PC-3 (cell line): ENCODE measurements around the gene SOBP.

Source experiments
- EZH2phosphoT487 ChIP-seq: fragments of 300-600 bp; sonication (generic); IDR thresholded peaks from 2 replicates; pipeline ENCODE4 v1.6.1; 2018; ENCODE audit warnings: mild to moderate bottlenecking, antibody characterized with exemption, low read length, borderline replicate concordance
- TF ChIP-seq, protein P1 (sequence below): fragments of 300-600 bp; sonication (generic); conservative IDR thresholded peaks from 2 replicates; pipeline ENCODE4 v1.5.1; 2017; ENCODE audit warnings: antibody characterized with exemption, low read depth, mild to moderate bottlenecking, low read length

DNA sequence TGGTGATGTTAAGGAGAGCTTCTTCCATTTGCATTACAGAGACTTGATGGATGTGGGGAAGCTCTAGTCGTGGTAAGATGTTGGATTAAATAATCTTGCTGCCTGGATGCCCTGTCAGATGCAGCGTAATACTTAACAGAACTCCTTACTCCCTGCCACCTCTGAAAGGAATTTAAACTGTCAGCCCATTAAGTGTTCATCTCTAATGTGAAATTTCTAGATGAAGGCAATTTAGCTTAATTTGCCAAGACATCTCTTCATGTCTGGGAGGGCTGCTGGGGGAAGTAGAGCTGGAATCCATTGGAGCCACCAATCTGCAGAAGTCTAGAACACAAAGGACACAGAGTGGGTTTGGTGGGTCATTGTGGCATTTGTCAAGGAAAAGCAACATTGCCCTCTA is 64.4 kb downstream of the SOBP start:
- TF ChIP-seq EZH2phosphoT487, result no peak
- TF ChIP-seq, protein P1, sequence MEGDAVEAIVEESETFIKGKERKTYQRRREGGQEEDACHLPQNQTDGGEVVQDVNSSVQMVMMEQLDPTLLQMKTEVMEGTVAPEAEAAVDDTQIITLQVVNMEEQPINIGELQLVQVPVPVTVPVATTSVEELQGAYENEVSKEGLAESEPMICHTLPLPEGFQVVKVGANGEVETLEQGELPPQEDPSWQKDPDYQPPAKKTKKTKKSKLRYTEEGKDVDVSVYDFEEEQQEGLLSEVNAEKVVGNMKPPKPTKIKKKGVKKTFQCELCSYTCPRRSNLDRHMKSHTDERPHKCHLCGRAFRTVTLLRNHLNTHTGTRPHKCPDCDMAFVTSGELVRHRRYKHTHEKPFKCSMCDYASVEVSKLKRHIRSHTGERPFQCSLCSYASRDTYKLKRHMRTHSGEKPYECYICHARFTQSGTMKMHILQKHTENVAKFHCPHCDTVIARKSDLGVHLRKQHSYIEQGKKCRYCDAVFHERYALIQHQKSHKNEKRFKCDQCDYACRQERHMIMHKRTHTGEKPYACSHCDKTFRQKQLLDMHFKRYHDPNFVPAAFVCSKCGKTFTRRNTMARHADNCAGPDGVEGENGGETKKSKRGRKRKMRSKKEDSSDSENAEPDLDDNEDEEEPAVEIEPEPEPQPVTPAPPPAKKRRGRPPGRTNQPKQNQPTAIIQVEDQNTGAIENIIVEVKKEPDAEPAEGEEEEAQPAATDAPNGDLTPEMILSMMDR, result no peak
